DLD1 (cell line): ENCODE measurements around the gene RABGAP1L.
"Not testable (repeated sequence)": the region's sequence is repeated elsewhere in the genome, so short reads cannot be mapped to it uniquely, and the experiment has no call there.

Experiments
- in situ Hi-C: cut with HindIII; loops from 2 replicates; pipeline ENCODE4 v1.10.0; 2017; ENCODE audit warnings: low sequenced_read_pairs

Gene RABGAP1L

GRCh38 chr1:174999216-174999935 lies 840.1 kb downstream of the RABGAP1L start:
- in situ Hi-C loops, result loop anchor here (25.0 kb wide), 1 partner anchor 237 kb away; no protein-coding TSS in a partner anchor

GRCh38 chr1:174999936-175000696 lies 840.8 kb downstream of the RABGAP1L start, which contains the start of gene CACYBP:
TSS of gene CACYBP (plus strand) at chr1:174999947. CDS start at chr1:175000181, 234 bp downstream.
- in situ Hi-C loops, result loop anchor here (25.0 kb wide), 1 partner anchor 238 kb away; no protein-coding TSS in a partner anchor

GRCh38 chr1:175000697-175001187 lies 841.4 kb downstream of the RABGAP1L start:
- in situ Hi-C loops, result no loop called here

GRCh38 chr1:175002910-175003517 lies 843.7 kb downstream of the RABGAP1L start:
- in situ Hi-C loops, result no loop called here

GRCh38 chr1:175003521-175003920 lies 844.2 kb downstream of the RABGAP1L start:
- in situ Hi-C loops, result no loop called here

GRCh38 chr1:175005085-175005783 lies 845.9 kb downstream of the RABGAP1L start:
- in situ Hi-C loops, result no loop called here

GRCh38 chr1:175009532-175009931 lies 850.2 kb downstream of the RABGAP1L start:
- in situ Hi-C loops, result no loop called here

- in situ Hi-C loops, result no loop called here
Measured at GRCh38 chr1:175013445-175013844, 854.1 kb downstream of the RABGAP1L start.

- in situ Hi-C loops, result no loop called here
Measured at GRCh38 chr1:175015243-175015642, 855.9 kb downstream of the RABGAP1L start.

- in situ Hi-C loops, result no loop called here
Measured at GRCh38 chr1:175019524-175019923, 860.2 kb downstream of the RABGAP1L start.

- in situ Hi-C loops, result no loop called here
Measured at GRCh38 chr1:175023043-175023921, 864.0 kb downstream of the RABGAP1L start, which contains the start of gene MRPS14. TSS of gene MRPS14 (minus strand) at chr1:175023425. CDS start at chr1:175023408, 17 bp downstream.

- in situ Hi-C loops, result not testable (repeated sequence)
Measured at GRCh38 chr1:175023922-175024242, 864.6 kb downstream of the RABGAP1L start.

- in situ Hi-C loops, result no loop called here
Measured at GRCh38 chr1:175024773-175025172, 865.5 kb downstream of the RABGAP1L start.

- in situ Hi-C loops, result no loop called here
Measured at GRCh38 chr1:175033953-175034352, 874.6 kb downstream of the RABGAP1L start.

GRCh38 chr1:175034775-175035174 lies 875.5 kb downstream of the RABGAP1L start:
- in situ Hi-C loops, result no loop called here

- in situ Hi-C loops, result no loop called here
Measured at GRCh38 chr1:175035865-175036264, 876.5 kb downstream of the RABGAP1L start.

- in situ Hi-C loops, result no loop called here
Measured at GRCh38 chr1:175036476-175036875, 877.2 kb downstream of the RABGAP1L start.

- in situ Hi-C loops, result no loop called here
Measured at GRCh38 chr1:175037416-175037815, 878.1 kb downstream of the RABGAP1L start.

- in situ Hi-C loops, result no loop called here
Measured at GRCh38 chr1:175040324-175040879, 881.1 kb downstream of the RABGAP1L start.
